ENCODE results near the gene IMPA2.
"Not testable (repeated sequence)": the region's sequence is repeated elsewhere in the genome, so short reads cannot be mapped to it uniquely, and the experiment has no call there.

Gene IMPA2

DNA sequence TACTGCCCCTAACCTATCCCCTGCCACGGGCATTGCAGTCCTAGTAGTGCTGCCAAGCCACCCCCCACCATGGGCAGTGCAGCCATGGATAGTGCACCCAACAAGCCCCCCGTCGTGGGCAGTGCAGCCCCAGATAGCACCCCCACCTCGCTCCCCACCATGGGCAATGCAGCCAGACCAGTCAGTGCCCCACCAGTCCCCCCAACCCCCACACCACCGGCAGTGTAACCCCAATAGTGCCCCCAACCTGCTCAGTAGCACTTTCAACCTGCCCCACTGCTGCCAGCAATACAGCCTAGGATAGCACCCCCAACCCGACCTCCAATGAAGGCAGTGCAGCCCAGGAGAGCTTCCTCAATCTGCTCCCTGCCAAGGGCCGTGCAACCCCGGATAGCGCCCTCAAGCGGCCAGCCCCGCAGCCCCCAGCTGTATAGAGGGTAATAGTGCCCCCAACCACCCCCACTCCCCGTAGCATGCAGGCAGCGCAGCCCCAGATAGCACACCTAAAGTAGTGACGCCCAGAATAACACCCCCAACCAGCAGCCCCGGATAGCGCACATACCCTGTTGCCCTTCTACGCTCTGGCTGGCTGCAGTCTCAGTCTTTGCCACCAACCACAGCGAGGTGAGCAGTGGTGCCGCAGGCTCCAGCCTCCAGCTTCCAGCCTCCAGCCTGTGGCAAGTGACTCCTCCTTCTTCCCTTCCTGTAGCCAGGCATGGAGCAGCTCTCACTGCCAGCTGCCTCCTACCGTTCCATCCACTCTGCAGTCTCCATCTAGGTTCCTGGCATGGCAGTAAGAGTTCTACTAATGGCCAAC lies 66.9 kb downstream of the IMPA2 start:
- DNase-seq (ENCODE audit: low spot score): no peak

DNA sequence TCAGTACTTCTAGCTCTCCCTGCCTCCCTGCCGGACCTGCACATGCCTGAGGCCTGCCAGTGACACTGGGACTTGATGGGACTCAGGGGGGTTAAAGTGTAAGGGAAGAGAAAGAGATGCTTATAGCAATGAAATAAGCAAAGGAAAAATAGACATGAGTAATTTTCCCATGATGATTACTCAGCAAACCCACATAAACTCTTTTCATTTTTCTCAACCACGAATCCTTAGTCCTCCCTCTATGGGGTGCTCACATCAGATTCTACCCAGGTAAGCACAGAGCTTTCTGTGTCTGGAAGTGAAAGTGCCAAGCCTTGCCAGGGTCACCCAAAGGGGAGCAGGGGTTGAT lies 67.5 kb downstream of the IMPA2 start:
- no peak for DNase-seq (ENCODE audit: low spot score)

DNA sequence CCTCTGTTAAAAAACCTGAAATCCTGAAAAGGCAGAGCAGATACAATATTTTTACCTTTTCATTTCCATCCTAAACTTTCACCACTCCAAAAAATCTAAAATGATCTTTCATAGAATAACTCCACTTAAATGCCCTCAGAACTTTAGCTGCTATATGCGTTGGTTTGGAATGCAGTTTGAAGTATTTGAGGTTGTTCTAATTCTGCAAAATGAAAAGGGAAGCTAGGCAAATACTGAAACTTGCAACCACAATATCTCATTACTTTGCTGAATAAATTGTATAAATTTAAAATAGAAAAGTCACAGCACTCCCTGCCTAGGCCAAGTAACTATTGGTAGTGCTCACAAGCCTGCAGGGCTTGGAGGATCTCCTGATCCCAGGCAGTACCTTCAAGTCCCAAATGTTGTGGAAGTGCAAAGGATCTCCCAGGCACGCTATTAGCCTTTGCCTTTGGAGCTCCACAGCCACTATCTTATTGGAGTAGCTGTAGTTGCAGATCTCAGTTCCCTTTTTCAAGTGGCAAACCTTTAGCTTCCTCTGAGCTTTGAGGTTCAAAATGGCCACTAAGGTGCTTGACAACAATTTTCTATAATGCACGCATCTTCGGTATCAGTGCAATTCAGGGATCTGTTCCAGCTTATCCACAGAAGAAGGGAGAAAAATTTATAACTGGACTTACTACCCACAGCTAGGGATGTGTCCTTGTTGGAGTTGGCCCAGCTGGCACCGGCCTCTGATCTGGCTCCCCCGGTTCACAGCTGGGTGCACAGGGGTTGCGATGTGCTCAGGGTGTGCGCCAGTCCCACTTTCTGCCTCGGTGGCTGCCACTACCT lies 68.9 kb downstream of the IMPA2 start:
- no peak for DNase-seq (ENCODE audit: low spot score)

GRCh38 chr18:12052866-12053265 lies 71.6 kb downstream of the IMPA2 start:
- DNase-seq (ENCODE audit: low spot score): no peak

- no peak for DNase-seq (ENCODE audit: low spot score)
Observed at GRCh38 chr18:12053289-12053688, 72.0 kb downstream of the IMPA2 start.

DNA sequence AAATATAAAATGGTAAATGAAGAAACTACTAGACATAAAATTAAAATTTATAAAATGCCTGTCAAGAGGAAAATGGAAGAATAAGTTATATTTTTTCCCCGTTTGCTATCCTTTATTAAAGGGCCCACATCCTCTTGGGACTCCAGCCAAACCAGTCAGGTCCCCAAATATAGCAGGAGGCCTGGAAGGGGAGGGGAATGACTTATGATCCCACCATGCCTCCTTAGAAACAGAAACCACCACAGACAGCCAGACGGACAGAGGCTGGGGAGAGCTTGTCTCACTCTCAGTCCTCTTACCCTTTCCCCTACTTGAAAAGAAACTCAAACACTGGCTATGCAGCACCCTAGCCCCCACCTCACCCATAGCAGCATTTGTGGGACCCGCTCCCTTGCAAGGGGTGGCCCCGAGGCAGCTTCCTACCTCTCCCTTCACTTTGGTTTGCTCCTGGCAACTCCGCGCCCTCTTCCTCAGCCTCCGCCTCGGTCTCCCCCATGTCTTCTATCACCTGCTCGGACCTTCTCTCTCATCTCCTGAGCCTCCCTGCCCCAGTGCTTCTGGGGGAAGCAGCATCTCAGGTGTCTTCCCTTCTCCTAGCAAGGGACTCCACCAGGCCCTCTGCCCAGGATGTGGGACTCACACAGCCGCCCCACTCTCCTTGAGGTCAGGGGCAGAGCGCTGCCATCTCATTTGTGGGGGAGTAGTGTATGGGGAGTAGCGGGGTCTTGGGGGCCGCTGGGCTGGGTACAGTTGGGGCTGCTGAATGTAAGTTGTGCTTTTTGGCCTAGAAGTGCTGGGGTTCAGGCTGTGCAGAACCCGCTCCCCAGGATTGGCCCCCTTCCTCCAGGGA lies 75.0 kb downstream of the IMPA2 start:
- no peak for DNase-seq (ENCODE audit: low spot score)

DNA sequence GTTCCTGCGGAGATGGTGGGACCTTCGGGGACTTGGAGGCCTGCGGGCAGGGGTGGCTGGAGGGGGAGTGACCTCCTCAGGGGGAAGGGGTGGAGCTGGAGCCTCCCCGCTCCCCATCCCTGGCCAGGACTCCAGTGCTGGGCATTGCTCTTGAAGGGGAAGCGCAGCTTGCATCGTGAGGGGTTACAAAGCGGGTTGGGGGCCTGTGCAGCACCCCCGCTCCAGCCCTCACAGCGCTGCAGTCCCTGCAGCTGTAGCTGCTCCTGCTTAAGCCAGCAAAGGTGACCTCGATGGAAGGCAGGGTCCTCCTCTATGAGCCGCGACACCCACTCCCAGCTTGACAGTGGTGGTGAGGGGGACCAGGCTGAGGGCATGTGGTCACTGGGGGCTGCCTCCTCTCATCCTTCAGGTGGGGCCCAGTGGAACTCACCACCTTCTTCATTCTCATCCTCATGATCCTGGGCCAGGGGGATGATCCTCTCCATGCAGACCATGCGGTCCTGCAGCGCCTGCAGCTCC lies 75.6 kb downstream of the IMPA2 start:
- no peak for DNase-seq (ENCODE audit: low spot score)

DNA sequence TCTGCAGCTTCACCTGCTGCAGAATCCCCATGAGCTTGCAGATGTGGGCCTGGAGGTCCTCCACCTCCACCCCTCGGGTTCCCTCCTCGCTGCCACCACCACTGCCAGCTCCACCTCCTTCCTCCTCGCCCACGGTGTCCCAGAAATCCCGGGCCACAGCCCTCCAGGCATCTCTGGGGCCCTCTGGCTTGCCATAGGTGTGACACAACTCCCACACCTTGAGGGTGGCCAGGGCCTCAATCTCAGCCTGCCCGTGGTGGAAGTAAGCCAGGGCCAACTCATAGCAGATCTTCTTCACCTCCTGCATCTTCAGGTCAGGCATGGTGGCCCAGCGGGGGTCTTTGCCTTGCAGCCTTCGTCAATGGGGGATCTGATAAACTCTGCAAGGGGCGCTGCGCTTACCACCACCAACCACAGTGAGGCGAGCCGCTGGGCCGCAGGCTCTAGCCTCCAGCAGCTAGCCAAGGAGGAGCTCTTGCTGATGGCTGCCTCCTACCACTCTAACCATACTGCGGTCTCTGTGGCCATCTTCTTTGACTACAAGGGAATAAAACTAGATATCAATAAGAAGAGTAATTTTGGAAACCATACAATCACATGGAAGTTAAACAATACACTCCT lies 76.2 kb downstream of the IMPA2 start:
- DNase-seq (ENCODE audit: low spot score): no peak

GRCh38 chr18:12059334-12060181 lies 78.3 kb downstream of the IMPA2 start:
- no peak for DNase-seq (ENCODE audit: low spot score)

DNA sequence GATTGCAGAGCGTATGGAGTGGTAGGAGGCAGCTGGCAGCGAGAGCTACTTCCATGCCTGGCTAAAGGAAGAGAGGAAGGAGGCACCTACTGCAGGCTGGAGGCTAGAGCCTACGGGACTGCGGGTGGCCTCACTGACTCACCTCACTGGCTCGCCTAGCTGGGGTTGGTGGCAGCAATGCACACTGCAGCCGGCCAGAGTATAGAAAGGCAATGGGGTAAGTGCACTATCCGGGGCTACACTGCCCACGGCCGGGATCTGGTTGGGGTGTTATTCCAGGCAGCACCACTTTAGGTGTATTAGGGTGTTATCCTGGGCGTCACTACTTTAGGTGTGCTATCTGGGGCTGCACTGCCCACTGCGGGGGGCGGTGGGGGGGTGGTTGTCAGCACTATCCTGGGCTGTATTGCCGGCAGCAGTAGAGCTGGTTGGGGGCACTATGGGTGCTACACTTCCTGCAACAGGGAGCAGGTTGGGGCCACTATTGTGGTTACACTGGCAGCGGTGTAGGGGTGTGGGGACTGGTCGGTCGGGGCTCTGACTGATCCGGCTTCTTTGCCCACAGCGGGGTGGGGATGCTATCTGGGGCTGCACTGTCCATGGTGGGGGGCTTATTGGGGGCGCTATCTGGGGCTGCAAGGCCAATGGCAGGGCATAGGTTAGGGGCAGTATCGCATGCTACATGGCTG lies 79.0 kb downstream of the IMPA2 start:
- peak; percentile 25 for DNase-seq (ENCODE audit: low spot score)

DNA sequence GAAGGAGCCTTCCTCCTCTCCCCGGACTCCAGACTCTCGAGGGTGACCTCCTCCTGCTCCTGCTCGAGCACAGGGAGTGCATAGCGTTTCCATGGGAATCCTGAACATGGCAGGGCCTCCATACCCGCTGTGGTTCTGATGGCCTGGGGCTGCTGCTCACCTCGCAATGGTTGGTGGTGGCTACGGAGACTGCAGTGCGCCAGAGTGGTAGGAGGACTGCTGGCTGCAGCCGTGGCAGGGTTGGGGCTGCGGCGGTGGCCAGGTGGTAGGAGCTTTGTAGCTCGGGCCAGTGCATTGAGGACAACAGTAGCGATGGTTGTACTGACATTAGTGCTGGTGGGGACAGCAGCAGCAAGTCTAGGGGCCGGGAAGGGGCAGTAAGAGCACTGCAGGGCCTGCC lies 80.4 kb downstream of the IMPA2 start:
- DNase-seq (ENCODE audit: low spot score): no peak

DNA sequence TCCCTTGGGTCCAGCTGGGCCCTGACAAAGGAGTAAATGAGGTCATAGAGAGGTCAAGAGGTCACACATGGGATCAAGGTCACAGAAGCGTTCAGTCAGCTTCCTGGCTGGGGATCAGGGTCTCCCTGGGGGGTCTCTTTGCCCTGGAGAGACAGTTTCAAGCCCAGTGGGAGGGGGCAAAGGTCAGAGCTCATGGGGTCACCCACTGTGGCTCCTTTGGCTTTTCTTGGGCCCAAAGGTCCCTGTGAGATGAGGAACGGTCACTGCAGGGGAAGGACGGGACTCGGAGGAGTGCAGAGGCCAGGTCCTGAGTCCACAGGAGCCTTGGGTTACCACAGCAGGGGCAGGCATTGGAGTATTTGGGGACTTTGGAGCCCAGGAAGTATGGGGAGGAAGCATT lies 81.7 kb downstream of the IMPA2 start:
- no peak for DNase-seq (ENCODE audit: low spot score)

GRCh38 chr18:12064086-12064763 lies 82.9 kb downstream of the IMPA2 start:
- DNase-seq (ENCODE audit: low spot score): no peak

DNA sequence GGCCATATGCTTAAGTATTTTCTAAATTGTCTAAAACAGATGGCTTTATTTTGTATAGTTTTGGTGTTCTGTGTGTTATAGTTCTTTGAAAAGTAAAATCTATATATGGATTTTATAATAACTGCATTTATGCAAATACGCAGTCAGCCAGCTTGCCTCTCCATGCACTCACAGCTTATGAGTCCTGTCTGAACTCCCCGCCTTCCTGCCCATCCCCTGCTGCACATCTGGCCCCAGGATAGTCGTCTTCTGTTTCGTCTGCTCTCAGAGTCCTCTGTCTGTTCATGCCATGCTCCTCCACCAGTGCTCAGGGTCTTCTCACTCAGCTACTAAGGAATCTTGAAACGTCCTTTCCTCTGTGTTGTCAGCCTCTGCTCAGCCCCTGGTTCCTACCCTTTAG lies 84.1 kb downstream of the IMPA2 start:
- no peak for DNase-seq (ENCODE audit: low spot score)

GRCh38 chr18:12066910-12067511 lies 85.7 kb downstream of the IMPA2 start:
- no peak for DNase-seq (ENCODE audit: low spot score)

DNA sequence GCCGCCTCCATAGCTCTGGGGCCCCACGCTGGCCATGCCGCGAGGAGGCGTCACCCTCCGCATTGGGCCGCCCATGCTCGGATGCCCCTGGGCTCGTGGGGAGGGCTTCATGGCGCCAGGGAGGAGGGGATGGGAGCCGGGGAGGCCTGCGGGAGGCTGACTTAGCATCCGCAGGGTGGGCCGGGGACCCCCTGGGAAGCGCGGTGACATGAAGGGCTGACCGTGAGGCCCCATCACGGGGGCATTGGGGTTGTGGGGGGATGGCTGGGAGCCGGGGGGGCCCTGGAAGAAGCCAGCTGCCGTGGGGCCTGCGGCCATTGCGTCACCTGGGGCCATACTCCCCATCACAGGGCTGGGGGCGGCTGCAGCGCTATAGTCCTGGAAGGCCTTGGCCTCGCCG lies 86.4 kb downstream of the IMPA2 start:
- DNase-seq (ENCODE audit: low spot score): no peak

DNA sequence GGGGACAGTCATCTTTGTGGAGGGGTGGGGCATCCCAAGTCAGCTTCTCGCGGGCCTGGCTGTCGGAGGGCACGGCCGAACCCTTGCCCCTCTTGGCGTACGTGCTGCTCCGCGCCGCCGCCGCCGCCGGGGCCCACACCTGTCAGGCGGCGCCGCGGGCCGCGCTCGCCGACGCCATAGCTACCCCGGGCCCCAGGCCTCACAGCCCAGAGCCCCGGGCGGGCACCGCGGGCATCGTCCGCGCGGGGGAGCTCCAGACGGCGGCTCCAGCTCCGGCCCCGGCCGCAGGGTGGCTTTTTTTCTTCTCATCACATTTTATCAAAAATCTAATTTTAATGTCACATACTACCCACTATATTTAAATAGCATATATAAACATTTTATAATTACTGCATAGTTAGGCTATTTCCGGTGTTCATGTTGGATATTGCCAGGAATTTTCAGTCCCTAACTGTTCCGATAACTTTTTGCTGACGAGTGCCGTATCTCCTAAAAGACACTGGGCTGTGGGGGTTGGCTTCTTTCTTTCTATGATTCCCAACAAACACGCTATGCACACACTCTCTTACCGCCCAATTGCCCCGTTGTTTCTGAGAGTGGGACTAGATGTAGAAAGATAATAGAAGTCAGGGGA lies 87.1 kb downstream of the IMPA2 start:
- DNase-seq (ENCODE audit: low spot score): not testable (repeated sequence)

GRCh38 chr18:12068950-12069320 lies 87.6 kb downstream of the IMPA2 start:
- DNase-seq (ENCODE audit: low spot score): no peak

DNA sequence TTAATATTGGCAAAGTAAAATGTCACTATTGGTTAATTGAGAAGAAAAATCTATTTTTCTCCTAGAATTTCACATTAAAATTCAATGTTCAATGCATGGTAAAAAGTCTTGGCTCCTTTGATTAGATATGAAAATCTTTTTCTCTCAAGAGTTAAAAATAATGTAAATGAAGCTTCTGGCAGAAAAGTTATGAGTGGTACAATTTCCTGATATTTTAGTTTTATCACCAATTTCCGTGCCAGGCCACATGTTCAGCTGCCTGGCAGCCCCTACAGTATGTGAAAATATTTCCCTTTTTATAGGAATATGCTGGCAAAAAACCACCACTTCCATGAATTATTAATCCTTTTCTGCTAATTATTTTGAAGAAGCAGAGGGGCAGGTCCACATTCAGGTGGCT lies 89.8 kb downstream of the IMPA2 start:
- DNase-seq (ENCODE audit: low spot score): not testable (repeated sequence)

Data from LoVo (cell line).